ENCODE results near the gene MAP3K2. TPM values are rescaled to one million over a fixed set of nuclear protein-coding genes. Genes with fewer than 3 reads are reported as not detected.

MAP3K2 gene
- total and polyA plus RNA-seq, 10 of the 15 experiments (the other 5 are each of a cell fraction or from before 2014, with no cell fraction given), result 2.7 to 39.6 (median 16.1) TPM

GRCh38 chr2:127370010-127370409, 17.8 kb downstream of the MAP3K2 start:
- ATAC-seq (no peak), FAIRE-seq (no peak)
- peaks cover 7% of the 10 kb centered on the region for H3K79me2 ChIP-seq (ENCODE audit: control insufficient read depth, insufficient read depth, low read length)

More at GRCh38 chr2:127370010-127370409, 17.8 kb downstream of the MAP3K2 start:
- in situ Hi-C loops (cut with MboI) (no loop called here), intact Hi-C loops (cut with micrococcal nuclease; ENCODE audit: unreplicated experiment) (no loop called here)
- Histone ChIP-seq H3K9ac (ENCODE audit: control insufficient read depth, insufficient read depth, low read length) (no peak overlapping the region), H3K27me3 (replicated peaks in 1 of 2; ENCODE audit: control insufficient read depth in 2 of 2, insufficient read depth in 2 of 2, low read length in 1 of 2) (no peaks in the 10 kb centered on the region), H3K4me3 (no peak overlapping the region), H4K20me1 (ENCODE audit: control insufficient read depth, insufficient read depth) (no peaks in the 10 kb centered on the region; the same call in 1 of the 2 replicates), H3K27ac (ENCODE audit: control insufficient read depth, insufficient read depth) (no peak overlapping the region), H3K4me1 (ENCODE audit: control insufficient read depth, insufficient read depth, low read length) (peaks cover 3% of the 10 kb centered on the region; the same call in 1 of the 2 replicates), H3K9me3 (replicated peaks; ENCODE audit: control insufficient read depth, insufficient read depth, low read length) (peaks cover 9% of the 10 kb centered on the region), H2AFZ (ENCODE audit: control insufficient read depth, low read depth, low read length) (no peak overlapping the region), H3K4me2 (ENCODE audit: control insufficient read depth, insufficient read depth) (no peak overlapping the region), H3K36me3 (ENCODE audit: control insufficient read depth in 2 of 2, insufficient read depth in 2 of 2, low read length in 1 of 2) (no peaks in the 10 kb centered on the region; a peak in 1 of 4 replicates)
- no peak for DNase-seq (ENCODE audit: low read depth, low spot score)
- ChIA-PET SMC1A (ENCODE audit: uncharacterized antibody, unreplicated experiment) (no interaction called here), RAD21 (ENCODE audit: unreplicated experiment) (no interaction called here), POLR2A (no interaction called here), CTCF (no interaction called here)
- no peak for TF ChIP-seq STAT1 (conservative IDR thresholded peaks at IDR 0.05)
- peak; percentile 69 for TF ChIP-seq ZBTB33 (IDR thresholded peaks at IDR 0.05)
- 93% methylated on average over 10 of the region's 10 CpGs for WGBS (ENCODE audit: insufficient coverage, insufficient replicate concordance, low lambda C conversion rate, missing lambda C conversion rate)
- BruUV-seq (replicated peaks), result no TSS peak
